Stimulated activated CD4-positive, alpha-beta T cell treated with anti-CD3 and anti-CD28 coated beads, Interleukin-2, amount 100 ng/mL, for 24 hours (primary cell): ENCODE measurements around the gene LTB4R2.
A peak's percentile ranks its signal among the peaks of the same experiment; 100 is the strongest.

Source experiments
- DNase-seq, 2 donors: peaks; one replicate each; pipeline ENCODE4 v3.0.0-alpha.2; 2020

Gene LTB4R2

DNA sequence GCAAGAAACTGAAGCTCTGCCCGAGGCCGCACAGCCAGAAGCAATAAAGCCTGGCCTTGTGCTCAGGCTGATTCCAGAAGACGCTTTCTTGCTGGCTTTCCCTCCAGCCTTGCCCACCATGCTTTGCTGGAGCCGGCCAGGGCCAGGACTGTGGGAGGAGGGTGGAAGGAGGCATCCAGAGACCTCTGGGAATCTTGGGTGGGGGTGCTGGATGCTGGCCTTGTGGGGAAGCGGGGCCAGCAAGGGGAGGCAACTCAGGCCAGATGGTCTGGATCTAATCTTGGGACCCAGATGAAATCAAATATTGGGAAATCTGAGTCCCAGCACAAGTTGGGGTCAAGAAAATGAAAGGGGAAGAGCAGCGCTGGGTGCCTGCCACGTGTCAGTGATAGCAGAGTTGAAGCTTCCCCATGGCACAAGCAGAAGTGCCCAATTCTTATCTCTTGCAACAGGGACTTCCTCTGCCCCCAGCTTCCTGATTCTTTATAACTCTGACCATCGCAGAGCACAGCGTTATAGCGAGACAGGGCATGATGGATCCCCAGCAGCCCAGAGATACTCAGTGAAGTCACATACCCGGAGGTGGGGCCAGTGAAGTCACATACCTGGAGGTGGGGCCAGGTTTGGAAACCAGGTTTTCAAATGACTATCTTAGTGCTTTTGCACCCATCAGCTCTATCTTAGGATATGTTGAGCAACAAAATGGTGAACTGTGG, 32.2 kb upstream of the LTB4R2 start:
- peak; percentile 22 to 25 for DNase-seq

DNA sequence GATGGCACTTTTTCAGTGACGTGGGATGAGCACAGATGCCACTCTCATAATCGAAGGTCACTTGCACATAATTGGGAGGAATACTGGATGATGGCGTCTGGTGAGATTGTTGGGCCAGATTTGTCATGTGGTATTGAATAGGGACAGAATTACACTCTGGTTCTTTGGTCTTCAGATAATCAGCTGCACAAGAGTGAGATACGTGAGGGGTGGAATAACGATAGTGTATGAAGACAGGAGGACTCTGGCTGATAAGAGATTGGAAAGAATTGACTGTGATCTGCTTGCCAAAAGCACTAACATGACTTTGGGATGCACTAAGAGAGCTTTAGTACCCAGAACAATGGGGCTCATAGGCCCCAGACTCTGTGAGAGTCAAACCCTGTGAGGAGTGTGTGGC, 31.5 kb upstream of the LTB4R2 start:
- DNase-seq = no peak

DNA sequence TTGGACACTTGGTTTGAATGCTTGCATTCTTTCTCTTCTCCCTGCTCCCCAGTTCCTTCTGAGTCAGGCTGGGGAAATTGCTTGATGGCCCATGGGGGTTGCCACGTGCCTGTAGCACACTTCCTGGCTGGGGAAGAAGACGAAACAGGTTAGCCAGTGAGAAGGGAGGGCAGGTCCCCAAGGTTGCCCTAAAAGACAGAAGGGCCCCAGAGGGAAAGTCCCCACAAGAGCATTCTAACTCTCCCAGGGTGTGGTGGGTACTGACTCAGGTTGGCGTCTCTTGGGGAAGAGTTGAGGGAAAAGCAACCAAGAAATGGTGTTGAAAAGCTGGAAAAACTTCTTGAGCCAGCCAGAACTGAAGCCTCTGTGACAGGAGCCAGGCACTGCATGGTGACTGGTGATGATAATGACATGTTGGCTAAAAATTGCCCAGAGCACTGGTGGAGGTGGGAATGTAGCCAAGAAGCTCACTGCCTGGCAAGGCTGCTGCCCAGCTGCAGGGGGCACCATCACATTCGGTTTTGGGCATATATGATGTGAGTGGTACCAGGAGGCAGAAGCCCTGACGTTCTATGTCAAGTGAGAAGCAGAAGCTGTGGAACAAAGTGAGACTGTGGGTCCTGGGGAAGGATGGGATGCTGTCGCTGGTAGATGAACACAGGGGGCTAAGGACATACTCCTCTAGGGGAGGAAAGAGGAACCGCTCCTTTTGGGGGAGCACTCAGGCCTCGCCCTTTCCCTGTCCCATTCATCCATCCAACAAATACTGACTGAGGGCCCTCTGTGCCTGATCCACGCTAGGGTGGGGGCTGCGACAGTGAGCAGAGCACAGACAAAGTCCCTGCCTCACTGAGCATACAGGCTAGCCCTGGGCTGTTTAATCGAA, 30.4 kb upstream of the LTB4R2 start:
- DNase-seq = peak; percentile 56 to 61

DNA sequence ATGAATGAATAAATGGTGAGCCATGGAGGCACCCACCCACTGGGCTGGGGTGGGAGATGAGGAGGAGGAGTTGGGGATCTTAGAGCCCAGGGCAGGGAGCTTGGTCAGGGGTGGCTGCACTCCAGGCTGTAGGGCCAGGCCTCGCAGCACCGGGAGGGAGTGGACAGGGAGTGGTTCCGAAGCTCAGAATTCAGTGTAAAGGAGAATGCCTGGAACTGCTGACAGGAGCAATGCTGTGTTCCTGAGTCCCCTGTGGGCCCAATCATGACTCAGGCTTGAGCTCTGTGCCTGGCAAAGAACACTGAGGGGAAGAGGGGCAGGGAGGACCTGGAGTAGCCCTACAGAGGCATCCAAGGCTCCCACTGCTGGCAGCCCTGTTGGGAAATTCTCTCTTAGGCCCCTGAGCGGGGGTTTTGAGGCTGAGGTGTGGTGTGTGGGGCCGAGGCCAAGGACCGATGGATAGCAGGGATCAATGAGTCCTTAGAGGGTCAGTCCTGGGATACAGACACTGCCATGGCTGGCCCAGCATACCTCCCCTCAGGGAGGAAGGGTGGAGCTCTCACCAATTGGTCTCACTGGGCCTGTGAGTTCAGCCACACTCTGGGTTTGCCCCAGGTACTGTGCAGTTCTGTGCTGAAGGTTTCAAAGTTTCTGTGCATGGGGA, 29.0 kb upstream of the LTB4R2 start:
- no peak for DNase-seq

DNA sequence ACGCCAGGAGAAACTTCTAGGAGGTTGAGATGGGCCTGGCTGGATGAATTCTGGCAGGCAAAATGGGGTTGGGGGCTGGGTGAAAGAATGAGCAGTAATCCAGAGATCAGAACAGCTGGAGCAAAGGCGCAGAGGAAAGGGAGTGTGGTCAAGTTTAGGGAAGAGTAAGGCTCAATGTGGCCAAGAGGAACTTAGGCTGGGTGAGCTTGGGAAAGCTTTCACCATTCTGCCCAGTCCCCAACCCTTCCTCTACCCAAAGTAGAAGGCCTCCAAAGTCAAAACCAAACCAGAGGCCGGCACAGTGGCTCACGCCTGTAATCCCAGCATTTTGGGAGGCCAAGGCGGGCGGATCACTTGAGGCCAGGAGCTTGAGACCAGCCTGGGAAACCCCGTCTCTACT, 28.3 kb upstream of the LTB4R2 start:
- DNase-seq = no peak

DNA sequence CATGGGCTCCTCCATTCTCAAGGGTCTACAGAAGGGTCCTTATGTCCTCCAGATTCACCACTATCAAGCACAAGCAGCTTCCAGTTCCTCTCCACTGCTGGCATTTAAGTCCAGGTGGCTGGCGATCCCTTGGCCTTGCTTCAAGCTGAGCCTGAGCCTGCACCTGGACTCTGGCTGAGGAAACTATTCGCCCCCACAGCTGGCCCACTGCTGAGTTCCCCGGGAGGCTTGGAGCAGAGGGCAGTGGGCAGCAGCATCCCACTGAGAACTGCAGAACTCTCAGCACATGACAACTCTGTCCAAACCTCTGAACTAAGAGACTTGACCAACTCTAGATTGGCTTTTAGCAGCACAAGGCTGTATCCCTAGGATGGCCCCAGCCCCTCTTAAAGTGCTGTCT, 27.2 kb upstream of the LTB4R2 start:
- no peak for DNase-seq

DNA sequence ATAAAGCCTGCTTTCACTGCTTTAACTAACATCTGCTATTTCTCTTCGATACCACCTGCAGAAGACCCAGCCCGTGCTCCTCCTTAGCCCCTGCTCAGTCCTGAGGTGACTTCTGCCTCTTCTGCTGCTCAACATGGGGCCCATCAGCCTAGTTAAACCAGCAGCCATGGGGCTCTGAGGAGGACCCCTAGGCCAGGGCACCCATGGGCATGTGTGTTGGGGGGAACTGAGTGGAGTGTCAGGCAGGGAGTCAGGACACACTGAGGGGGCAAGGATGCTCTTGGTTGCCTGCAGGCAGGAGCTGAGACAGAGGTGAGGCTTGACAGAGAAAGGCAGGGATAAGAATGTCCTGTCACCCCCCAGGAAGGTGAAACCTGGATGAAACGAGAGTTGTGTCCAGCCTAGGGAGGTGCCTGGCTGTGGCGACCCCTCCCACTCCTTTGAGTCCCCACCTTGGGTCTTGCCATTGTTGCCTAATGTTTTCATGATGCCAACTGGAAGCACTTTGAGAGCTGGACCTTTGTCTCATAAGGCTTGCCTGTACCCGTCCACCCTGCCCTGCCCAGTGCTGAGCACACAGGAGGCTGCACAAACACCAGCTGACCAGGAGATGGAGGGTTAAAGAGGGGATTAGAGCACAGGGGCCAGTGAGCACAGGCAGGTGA, 26.0 kb upstream of the LTB4R2 start:
- no peak for DNase-seq

DNA sequence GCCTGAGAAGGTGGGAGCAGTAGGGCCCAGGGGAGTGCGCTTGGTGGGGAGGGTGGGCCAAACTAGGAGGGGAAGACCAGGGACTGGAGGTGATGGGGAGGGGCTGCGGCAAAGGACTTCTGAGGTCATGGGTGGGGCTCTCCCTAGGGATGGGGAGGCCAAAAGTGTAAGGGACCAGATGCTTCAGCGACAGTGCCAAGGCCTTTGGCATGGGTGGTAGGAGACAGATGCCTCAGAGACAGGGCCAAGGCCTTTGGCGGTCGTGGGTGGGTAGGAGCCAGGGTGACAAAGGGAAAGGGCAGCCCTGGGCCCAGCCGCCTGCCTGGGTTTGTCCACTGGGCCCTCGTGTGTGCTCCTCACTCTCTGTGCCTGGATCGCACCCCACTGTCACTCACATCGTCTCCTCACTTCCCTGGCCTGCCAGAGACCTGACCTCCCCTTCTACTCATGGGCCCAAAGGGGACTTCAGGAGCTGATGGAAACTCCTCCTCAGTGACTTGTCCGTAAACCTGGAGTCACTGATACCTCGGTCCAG, 25.4 kb upstream of the LTB4R2 start:
- DNase-seq = no peak

DNA sequence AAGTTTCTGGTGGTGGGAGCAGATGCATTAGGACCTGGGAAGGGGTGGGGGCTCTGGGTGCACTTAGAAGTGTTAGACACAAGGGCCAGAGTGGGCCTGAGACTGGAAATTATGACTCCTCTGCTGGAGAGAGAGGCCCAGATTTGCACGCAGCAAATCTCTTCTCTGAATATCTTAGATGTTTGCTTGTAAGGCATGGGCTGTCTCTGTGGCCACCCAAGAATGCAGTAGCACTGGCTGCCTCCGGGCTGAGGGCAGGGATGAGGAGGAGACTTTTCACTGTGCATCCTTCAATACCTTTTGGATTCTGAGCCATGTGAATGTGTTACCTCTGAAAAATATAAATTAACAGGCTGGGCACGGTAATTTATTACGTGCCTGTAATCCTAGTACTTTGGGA, 24.6 kb upstream of the LTB4R2 start:
- DNase-seq = no peak

DNA sequence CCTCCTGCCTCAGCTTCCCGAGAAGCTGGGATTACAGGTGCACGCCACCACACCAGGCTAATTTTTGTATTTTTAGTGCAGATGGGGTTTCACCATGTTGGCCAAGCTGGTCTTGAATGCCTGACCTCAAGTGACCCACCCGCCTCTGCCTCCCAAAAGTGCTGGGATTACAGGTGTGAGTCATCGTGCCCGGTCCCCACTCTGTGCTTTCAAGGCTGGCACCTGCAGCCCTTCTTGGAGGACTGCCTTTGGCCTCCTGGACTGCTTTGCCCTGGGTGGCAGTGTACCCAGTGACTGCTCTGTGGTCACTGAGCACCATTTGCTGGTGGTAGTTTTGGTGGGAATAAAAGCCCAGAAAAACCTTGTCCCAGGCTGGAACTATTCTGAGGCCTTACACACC, 22.9 kb upstream of the LTB4R2 start:
- no peak for DNase-seq

DNA sequence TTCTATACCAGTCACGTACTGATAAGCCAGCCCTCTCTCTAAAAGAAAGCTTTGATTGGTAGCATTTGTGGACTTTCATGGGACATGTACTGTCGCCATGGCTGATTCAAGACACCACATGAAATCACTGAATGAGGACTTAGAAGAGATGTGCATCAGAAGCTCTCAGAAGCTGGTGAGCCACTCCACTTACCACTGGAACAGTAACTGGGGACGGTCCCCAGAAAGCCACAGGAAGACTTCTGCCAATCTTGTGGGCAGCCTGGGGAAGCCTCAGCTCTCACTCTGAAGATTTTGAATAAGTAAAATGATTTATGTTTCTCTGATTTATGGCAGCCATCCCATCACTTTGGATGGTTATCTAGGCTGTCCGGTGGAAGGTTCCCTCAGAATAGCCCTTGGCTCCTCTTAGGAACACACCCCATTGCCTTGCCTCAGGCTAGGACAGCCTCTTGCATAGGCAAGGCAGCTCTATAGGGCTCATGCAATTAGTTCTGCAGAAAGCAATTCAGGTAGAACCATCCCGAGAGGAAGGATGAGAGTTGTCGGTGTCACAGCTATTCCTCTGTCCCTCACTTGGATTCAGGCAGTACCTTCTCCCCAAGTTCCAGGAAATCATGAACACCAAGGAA, 20.2 kb upstream of the LTB4R2 start:
- peak; percentile 61 to 69 for DNase-seq

DNA sequence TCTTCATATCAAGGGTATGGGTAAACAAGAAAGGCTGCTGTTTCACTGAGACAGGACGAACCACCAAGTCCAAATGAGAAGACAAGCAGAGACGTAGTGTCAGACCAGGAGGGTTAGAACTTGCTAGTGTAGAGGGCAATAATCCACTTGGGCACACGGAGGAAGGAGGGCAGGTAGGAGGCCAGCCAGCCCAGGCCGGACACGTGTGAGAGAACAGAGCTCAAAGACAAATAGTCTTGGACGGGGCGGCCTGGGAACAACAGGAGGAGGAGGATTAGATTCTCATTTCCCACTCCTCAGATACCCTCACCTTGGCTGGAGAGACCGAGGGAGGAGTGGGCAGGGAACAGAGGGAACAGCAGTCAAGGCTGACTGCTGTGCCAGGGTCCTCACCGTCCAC, 19.2 kb upstream of the LTB4R2 start:
- DNase-seq = no peak

DNA sequence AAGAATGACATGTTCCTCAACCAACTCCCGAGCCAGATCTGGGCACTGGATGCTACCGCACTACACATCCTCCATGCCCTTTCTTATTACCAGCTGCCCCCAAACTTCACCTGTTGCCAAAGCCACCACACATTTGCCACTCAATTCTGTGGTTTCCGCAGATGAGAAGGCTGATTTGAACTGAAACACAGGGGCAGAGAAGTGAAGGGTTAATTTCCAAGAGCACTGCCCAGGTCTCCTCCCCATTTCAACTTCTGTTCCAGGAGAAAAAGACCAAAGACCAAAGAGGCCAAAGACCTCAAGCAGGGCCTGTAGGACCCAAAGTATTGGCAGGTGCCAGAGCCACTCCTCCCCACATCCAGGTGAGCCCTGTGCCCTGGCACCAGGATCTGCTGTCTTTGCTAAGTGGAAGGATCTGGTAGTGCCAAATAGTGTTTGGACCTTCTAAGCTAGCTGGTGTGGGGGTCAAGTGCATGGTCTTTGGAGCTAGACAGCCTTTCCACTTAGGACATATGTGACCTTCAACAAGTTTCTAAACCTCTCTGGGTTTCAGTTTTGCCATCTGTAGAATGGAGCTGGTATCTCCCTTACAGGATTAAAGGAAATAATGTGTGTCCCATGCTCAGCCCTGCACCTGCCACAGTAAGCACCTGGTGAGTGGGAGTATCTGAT, 18.4 kb upstream of the LTB4R2 start:
- no peak for DNase-seq

DNA sequence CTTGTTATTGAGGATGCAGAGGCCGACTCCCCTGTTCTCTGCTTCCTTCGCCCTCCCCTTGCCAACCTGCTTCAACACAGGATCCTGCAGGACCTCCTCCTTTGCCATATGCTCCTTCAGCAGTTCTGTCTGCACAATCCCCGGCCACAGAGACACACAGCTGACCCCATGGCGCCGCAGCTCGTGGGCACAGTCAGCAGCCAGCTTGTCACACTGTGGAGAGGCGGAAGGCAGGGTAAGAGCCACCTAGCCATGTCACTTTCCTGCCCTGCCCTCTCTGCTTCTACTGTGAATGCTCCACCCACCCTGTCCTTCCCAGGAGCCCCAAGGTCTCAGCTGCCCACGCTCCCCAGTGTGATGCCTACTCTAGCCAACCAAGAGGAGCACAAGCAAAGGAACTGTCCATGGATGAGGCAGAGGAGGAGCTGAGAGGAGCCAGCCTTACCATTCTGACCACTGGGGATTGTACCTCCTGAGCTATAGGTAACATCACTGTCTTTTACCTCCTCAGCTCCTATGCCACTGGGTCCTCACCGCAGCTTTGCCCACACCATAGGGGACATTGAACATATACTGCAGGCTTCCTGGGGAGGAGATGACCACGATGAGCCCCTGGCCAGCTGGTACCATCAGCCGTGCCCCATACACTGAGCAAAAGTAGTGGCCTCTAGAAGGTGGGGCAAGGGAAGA, 17.7 kb upstream of the LTB4R2 start:
- DNase-seq = no peak

DNA sequence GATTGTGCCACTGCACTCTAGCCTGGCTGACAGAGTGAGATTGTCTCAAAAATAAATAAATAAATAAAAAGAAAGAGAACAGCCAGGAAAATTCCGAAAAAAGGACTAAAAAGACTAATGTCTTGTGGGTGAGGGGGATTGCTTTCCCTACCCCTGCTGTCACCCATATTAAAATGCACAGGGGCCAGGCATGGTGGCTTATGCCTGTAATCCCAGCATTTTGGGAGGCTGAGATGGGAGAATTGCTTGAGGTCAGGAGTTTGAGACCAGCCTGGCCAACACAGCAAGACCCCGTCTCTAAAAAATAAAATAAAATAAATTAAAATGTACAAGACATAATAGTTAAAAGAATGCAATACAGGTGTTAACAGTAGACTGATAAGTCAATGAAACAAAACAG, 16.4 kb upstream of the LTB4R2 start:
- DNase-seq = no peak

DNA sequence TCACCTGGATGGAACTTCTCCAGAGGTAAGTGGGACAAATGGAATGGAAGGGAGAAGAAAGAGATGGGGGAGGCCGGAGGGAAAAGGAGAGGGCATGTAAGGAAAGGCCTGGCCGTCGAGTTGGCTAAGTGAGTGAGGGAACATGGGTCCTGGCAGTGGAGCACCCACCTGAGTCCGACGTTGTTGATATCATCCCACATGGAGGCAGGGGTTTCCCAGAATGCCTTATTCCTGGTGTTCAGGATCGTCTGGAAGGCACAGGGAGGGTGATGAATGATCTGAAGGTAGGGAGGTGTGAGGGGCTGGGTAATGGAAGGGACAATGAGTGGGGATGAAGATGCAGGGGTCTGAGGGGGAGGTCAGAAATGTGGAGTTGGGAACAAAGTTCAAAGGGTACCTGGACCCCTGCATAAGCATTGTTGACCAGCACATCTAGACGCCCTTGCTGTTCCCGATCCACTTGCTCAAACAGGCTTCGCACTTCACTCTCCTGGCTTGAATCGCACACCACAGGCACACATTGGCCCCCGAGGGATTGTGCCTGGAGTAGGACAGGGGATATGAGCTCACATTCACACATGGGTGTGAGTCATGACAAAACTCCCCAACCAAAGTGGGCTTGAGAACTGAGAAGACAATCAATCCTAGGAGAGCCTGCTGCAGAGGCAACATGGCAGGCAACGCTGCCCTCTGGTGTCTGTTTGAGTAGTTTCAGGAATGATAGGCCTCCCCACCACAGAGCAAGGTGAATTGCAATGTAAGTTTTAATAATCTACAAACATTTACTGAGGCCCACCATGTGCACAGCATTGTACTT, 13.4 kb upstream of the LTB4R2 start:
- peak; percentile 74 to 79 for DNase-seq

DNA sequence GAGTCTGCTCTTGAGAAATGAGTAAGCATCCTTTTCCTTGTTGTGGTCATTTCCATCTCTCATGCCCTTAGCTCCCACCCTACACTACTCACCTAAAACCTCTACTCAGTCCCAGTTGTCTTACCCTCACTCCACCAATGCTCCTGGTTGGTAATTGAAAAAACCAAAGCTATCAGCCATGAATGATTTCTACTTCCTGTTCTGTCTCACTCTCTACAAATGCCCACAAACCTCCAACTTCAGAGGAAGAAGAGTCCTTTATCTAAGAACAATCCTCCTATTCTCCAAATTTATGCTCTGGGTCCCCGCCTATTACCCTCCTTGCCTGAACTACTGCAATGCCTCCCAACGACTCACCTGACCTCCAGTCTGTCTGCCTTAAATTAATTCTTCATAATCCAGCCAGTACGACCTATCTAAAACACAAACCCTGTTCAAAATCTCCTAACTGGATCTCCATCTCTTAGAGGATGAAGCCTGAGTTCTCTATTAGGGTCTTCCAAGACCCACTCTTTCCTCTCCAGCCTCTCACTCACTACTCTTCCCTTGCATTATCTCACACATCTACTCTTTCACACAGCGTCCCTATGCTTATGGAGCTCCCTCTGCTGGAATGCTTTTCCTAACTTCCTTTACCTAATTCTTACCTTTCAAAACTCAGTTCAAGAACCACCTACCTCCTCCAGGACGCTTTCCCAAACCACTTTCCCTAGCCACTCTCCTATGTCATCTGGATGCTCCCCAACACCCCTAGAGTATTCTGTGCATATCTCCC, 12.6 kb upstream of the LTB4R2 start:
- DNase-seq = no peak

DNA sequence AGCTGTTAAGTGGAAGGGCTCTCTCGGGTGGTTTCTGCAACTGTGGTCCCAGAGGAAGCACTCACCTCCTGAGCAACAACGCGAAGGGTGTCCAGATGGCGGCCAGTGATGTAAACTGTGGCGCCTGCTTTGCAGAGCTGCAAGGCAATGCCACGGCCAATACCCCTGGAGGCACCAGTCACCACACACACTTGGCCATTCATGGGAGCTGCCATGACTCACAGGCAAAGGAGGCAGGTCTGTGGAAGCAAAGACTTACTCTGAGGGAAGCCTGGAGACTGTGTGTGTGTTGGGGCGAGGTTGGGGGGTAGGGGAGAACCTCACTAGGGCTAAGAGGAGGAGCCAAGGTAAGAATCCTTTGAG, 11.1 kb upstream of the LTB4R2 start:
- DNase-seq = no peak
